Measurements from ENCODE around the gene PKNOX2. TPM values are rescaled to one million over a fixed set of nuclear protein-coding genes. Genes with fewer than 3 reads are reported as not detected.

Gene PKNOX2
- total and polyA plus RNA-seq, 4 donors = 0.14 to 0.29 (median 0.24) TPM

GRCh38 chr11:125303186-125303585 is 138.6 kb downstream of the PKNOX2 start:
- Histone ChIP-seq H3K9me3 (ENCODE audit: control insufficient read depth in 4 of 4, low read length in 3 of 4) (no peaks in the 10 kb centered on the region), H3K36me3 (ENCODE audit: control insufficient read depth in 4 of 4, insufficient read depth in 3 of 4, low read depth in 1 of 4, low read length in 3 of 4) (no peaks in the 10 kb centered on the region), H3K4me3 (ENCODE audit: low read depth in 1 of 3, low read length in 3 of 3) (no peak overlapping the region), H3K27ac (ENCODE audit: low read depth in 1 of 2, low read length in 2 of 2) (no peak overlapping the region), H3K9ac (ENCODE audit: low read depth in 1 of 2, low read length in 2 of 2) (no peak overlapping the region), H3K27me3 (ENCODE audit: control insufficient read depth in 4 of 4, insufficient read depth in 4 of 4, low read length in 3 of 4) (no peaks in the 10 kb centered on the region), H3K4me1 (ENCODE audit: control insufficient read depth in 4 of 4, insufficient read depth in 4 of 4, low read length in 3 of 4) (no peaks in the 10 kb centered on the region)
- DNase-seq (ENCODE audit: low spot score) = no peak
- TF ChIP-seq, protein P1, sequence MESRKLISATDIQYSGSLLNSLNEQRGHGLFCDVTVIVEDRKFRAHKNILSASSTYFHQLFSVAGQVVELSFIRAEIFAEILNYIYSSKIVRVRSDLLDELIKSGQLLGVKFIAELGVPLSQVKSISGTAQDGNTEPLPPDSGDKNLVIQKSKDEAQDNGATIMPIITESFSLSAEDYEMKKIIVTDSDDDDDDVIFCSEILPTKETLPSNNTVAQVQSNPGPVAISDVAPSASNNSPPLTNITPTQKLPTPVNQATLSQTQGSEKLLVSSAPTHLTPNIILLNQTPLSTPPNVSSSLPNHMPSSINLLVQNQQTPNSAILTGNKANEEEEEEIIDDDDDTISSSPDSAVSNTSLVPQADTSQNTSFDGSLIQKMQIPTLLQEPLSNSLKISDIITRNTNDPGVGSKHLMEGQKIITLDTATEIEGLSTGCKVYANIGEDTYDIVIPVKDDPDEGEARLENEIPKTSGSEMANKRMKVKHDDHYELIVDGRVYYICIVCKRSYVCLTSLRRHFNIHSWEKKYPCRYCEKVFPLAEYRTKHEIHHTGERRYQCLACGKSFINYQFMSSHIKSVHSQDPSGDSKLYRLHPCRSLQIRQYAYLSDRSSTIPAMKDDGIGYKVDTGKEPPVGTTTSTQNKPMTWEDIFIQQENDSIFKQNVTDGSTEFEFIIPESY (IDR thresholded peaks at IDR 0.05) = no peak
- no peak for TF ChIP-seq FOXA1 (IDR thresholded peaks at IDR 0.05)
- TF ChIP-seq YY1 (IDR thresholded peaks at IDR 0.05) = no peak
- TF ChIP-seq, protein P2, sequence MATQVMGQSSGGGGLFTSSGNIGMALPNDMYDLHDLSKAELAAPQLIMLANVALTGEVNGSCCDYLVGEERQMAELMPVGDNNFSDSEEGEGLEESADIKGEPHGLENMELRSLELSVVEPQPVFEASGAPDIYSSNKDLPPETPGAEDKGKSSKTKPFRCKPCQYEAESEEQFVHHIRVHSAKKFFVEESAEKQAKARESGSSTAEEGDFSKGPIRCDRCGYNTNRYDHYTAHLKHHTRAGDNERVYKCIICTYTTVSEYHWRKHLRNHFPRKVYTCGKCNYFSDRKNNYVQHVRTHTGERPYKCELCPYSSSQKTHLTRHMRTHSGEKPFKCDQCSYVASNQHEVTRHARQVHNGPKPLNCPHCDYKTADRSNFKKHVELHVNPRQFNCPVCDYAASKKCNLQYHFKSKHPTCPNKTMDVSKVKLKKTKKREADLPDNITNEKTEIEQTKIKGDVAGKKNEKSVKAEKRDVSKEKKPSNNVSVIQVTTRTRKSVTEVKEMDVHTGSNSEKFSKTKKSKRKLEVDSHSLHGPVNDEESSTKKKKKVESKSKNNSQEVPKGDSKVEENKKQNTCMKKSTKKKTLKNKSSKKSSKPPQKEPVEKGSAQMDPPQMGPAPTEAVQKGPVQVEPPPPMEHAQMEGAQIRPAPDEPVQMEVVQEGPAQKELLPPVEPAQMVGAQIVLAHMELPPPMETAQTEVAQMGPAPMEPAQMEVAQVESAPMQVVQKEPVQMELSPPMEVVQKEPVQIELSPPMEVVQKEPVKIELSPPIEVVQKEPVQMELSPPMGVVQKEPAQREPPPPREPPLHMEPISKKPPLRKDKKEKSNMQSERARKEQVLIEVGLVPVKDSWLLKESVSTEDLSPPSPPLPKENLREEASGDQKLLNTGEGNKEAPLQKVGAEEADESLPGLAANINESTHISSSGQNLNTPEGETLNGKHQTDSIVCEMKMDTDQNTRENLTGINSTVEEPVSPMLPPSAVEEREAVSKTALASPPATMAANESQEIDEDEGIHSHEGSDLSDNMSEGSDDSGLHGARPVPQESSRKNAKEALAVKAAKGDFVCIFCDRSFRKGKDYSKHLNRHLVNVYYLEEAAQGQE (IDR thresholded peaks at IDR 0.05) = no peak
- TF ChIP-seq TAF1 (conservative IDR thresholded peaks at IDR 0.05) = no peak
- TF ChIP-seq CTCF (IDR thresholded peaks at IDR 0.05; ENCODE audit: low read depth, low read length, missing input control) = no peak
- no peak for TF ChIP-seq RXRA (IDR thresholded peaks at IDR 0.05)
- TF ChIP-seq HNF4G (IDR thresholded peaks at IDR 0.05) = no peak
- no peak for TF ChIP-seq JUND (IDR thresholded peaks at IDR 0.05)
- no peak for TF ChIP-seq ATF3 (IDR thresholded peaks at IDR 0.05)
- TF ChIP-seq GABPA (IDR thresholded peaks at IDR 0.05 in 1 of 2, conservative IDR thresholded peaks at IDR 0.05 in 1 of 2) = no peak
- 91% methylated on average over 5 of the region's 5 CpGs for WGBS

DNA sequence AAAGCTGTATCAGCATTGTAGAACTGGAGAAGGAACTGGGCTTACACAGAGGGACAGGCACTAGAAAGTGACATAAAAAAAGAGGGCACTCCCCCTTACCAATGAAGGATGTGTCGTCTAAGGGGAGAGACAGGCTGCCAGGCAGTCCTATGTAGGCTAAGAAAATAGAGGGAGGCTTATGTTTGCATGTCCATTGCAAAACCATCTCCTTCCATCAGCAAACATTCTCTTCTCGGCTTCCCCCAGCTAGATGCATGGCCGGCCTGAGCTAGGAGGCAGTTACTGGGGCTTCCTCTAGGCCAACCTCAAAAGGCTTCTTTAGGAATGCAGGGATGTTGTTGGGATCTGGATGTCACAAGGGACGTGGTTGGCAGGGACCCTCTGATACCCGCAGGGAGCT is 139.1 kb downstream of the PKNOX2 start:
- DNase-seq (ENCODE audit: low spot score) = no peak
- Histone ChIP-seq H3K27ac (ENCODE audit: low read depth in 1 of 2, low read length in 2 of 2) (no peak overlapping the region), H3K9ac (ENCODE audit: low read depth in 1 of 2, low read length in 2 of 2) (no peak overlapping the region), H3K4me3 (ENCODE audit: low read depth in 1 of 3, low read length in 3 of 3) (no peak overlapping the region), H3K27me3 (ENCODE audit: control insufficient read depth in 4 of 4, insufficient read depth in 4 of 4, low read length in 3 of 4) (no peaks in the 10 kb centered on the region), H3K9me3 (ENCODE audit: control insufficient read depth in 4 of 4, low read length in 3 of 4) (no peaks in the 10 kb centered on the region), H3K4me1 (ENCODE audit: control insufficient read depth in 4 of 4, insufficient read depth in 4 of 4, low read length in 3 of 4) (no peaks in the 10 kb centered on the region), H3K36me3 (ENCODE audit: control insufficient read depth in 4 of 4, insufficient read depth in 3 of 4, low read depth in 1 of 4, low read length in 3 of 4) (no peaks in the 10 kb centered on the region)
- 75% methylated on average over 5 of the region's 5 CpGs for WGBS
- TF ChIP-seq GABPA (IDR thresholded peaks at IDR 0.05 in 1 of 2, conservative IDR thresholded peaks at IDR 0.05 in 1 of 2) = no peak
